DMS53 (cell line): ENCODE results near the gene NDUFB8.
"Not testable (repeated sequence)": the region's sequence is repeated elsewhere in the genome, so short reads cannot be mapped to it uniquely, and the experiment has no call there.

ENCODE experiments used
- DNase-seq: peaks from one replicate; lab custom pipeline; 2025; lab: John Stamatoyannopoulos, UW

NDUFB8 gene

GRCh38 chr10:100529475-100530298 lies at the start of gene NDUFB8:
TSS of gene NDUFB8 (minus strand) at chr10:100529871. CDS start at chr10:100529851, 20 bp downstream.
- DNase-seq: peak; percentile 90

- no peak for DNase-seq
Observed at GRCh38 chr10:100576282-100576635, 46.6 kb upstream of the NDUFB8 start.

- DNase-seq: no peak
Observed at GRCh38 chr10:100575585-100576281, 46.1 kb upstream of the NDUFB8 start.

GRCh38 chr10:100575146-100575545 lies 45.5 kb upstream of the NDUFB8 start:
- DNase-seq: not testable (repeated sequence)

- no peak for DNase-seq
Observed at GRCh38 chr10:100571084-100571856, 41.6 kb upstream of the NDUFB8 start.

GRCh38 chr10:100570506-100570905 lies 40.8 kb upstream of the NDUFB8 start:
- DNase-seq: no peak

- peak; percentile 27 for DNase-seq
Observed at GRCh38 chr10:100569687-100570481, 40.2 kb upstream of the NDUFB8 start.

GRCh38 chr10:100568912-100569311 lies 39.2 kb upstream of the NDUFB8 start:
- DNase-seq: no peak

- DNase-seq: no peak
Observed at GRCh38 chr10:100567826-100568225, 38.2 kb upstream of the NDUFB8 start.

- no peak for DNase-seq
Observed at GRCh38 chr10:100567249-100567648, 37.6 kb upstream of the NDUFB8 start.

GRCh38 chr10:100566561-100566960 lies 36.9 kb upstream of the NDUFB8 start:
- DNase-seq: no peak

GRCh38 chr10:100565206-100565985 lies 35.7 kb upstream of the NDUFB8 start:
- no peak for DNase-seq

- peak; percentile 92 for DNase-seq
Observed at GRCh38 chr10:100562008-100562672, 32.5 kb upstream of the NDUFB8 start.

GRCh38 chr10:100561005-100561404 lies 31.3 kb upstream of the NDUFB8 start:
- no peak for DNase-seq

- no peak for DNase-seq
Observed at GRCh38 chr10:100560248-100560647, 30.6 kb upstream of the NDUFB8 start.

- DNase-seq: peak; percentile 12
Observed at GRCh38 chr10:100554902-100555301, 25.2 kb upstream of the NDUFB8 start.

- no peak for DNase-seq
Observed at GRCh38 chr10:100553929-100554328, 24.3 kb upstream of the NDUFB8 start.

- DNase-seq: no peak
Observed at GRCh38 chr10:100551738-100552137, 22.1 kb upstream of the NDUFB8 start.

- DNase-seq: no peak
Observed at GRCh38 chr10:100551196-100551595, 21.5 kb upstream of the NDUFB8 start.

- no peak for DNase-seq
Observed at GRCh38 chr10:100544950-100545349, 15.3 kb upstream of the NDUFB8 start.
